NCI-H2029 treated with DMSO at 0.1 percent for 48 hours (cell line): Measurements from ENCODE around the gene MMEL1.

Experiments
- DNase-seq: peaks from one replicate; lab custom pipeline; 2025; lab: John Stamatoyannopoulos, UW

Gene MMEL1

GRCh38 chr1:2544093-2544874 lies 88.5 kb downstream of the MMEL1 start:
- DNase-seq, result no peak

GRCh38 chr1:2543543-2544092 lies 89.2 kb downstream of the MMEL1 start:
- DNase-seq, result no peak

GRCh38 chr1:2542246-2542915 lies 90.4 kb downstream of the MMEL1 start:
- no peak for DNase-seq

- no peak for DNase-seq
Measured at GRCh38 chr1:2541619-2542245, 91.1 kb downstream of the MMEL1 start.

- DNase-seq, result no peak
Measured at GRCh38 chr1:2540816-2541492, 91.9 kb downstream of the MMEL1 start.
